Endothelial cell of umbilical vein (primary cell): Measurements from ENCODE around the gene OGDH.

Source experiments
- CTCF ChIP-seq, 2 donors: IDR thresholded peaks; 1 replicate in 1 of 2; 2 replicates in 1 of 2; pipeline ENCODE4 v1.5.1; 2011; ENCODE audit warnings: low read length in 2 of 2, mild to moderate bottlenecking in 2 of 2, moderate library complexity in 2 of 2, control low read depth in 1 of 2, inconsistent platforms in 1 of 2, low read depth in 1 of 2; ENCODE audit not compliant: insufficient read depth in 1 of 2; ENCODE audit errors: extremely low read depth in 1 of 2
- EZH2 ChIP-seq: IDR thresholded peaks from 2 replicates; pipeline ENCODE4 v1.6.1; 2012; ENCODE audit warnings: borderline replicate concordance, low read depth, mild to moderate bottlenecking, moderate library complexity, low read length, inconsistent platforms; ENCODE audit not compliant: severe bottlenecking
- JUN ChIP-seq: IDR thresholded peaks from 2 replicates; pipeline ENCODE4 v1.6.1; 2011; ENCODE audit warnings: borderline replicate concordance, low read depth; ENCODE audit not compliant: insufficient read length, insufficient read depth
- MAX ChIP-seq: IDR thresholded peaks from 2 replicates; pipeline ENCODE4 v1.6.1; 2011; ENCODE audit not compliant: insufficient read depth, insufficient read length
- POLR2A ChIP-seq: IDR thresholded peaks from 2 replicates; pipeline ENCODE4 v1.6.1; 2012; ENCODE audit warnings: low read depth, mild to moderate bottlenecking, control low read depth, low read length
- POLR2AphosphoS5 ChIP-seq: IDR thresholded peaks from 2 replicates; pipeline ENCODE4 v1.6.1; 2012; ENCODE audit warnings: low read depth, mild to moderate bottlenecking, control low read depth, low read length, moderate library complexity; ENCODE audit not compliant: insufficient read depth

DNA sequence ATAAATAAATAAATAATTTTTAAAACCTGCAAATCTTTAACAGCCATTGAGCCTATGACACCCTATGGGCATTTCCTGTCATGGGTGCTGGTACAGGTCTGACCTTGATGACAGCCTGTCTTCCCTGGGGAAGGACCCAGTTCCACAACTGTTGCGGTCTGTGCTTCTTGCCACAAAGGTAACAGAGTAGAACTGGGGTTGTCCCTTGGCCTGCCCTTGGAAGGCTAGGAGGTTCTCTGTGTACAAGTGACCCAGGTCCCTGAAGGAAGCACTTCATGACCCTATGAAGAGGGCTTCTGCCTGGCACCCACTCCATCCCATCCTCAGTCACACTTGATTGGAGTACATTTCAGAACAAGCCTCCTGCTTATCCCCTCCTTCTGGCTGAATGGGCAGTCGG, 66.9 kb downstream of the OGDH start:
- TF ChIP-seq MAX (no peak), CTCF (IDR thresholded peaks at IDR 0.05; ENCODE audit: extremely low read depth in 1 of 2, insufficient read depth in 1 of 2, low read depth in 1 of 2, low read length in 2 of 2) (no peak), EZH2 (no peak), POLR2A (no peak), POLR2AphosphoS5 (no peak), JUN (no peak)
